HG02610 (cell line): ENCODE data around the gene PTS.

ENCODE experiments used
- ATAC-seq: cut with Tn5 transposase; IDR thresholded peaks from one replicate; pipeline ENCODE4 v1.9.1; 2021; ENCODE audit warnings: mild to moderate bottlenecking, moderate library complexity; ENCODE audit not compliant: unreplicated experiment

Gene PTS

GRCh38 chr11:112221274-112221835 is 4.9 kb upstream of the PTS start:
- no peak for ATAC-seq

GRCh38 chr11:112222303-112222702 is 3.9 kb upstream of the PTS start:
- no peak for ATAC-seq

GRCh38 chr11:112223121-112223520 is 3.1 kb upstream of the PTS start:
- ATAC-seq, result no peak

DNA sequence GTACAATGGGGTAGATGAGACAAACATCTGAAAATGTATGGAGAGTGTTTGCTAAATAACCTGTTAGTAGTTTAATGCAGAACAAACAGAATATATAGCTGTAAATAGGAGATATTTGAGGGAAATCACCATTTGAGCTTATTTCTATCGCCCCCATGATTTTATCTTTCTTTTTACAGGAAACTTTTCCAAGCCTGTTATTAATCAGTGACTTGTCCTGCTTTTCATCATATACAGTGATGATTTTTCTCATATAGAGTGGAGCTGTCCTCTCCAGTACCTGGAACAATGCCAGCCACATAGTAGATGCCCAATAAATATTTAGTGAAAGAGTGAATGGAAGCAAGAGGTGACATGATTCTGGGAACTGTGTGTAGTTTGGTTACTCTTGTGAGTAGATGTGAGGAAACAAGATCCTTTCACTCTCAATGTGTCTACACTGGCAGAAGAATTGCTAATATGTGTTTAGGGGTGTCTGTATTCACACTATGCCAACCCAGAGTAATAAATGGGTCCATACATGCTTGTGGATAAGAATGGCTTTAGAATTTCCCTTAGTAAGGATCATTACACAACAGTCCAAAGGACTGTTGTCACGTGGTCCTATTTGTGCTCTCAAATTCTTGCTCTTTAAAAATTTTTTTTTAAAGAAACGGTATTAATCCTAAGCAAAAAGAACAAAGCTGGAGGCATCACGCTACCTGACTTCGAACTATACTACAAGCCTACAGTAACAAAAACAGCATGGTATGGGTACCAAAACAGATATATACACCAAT is 2.3 kb upstream of the PTS start:
- no peak for ATAC-seq

- no peak for ATAC-seq
Observed at GRCh38 chr11:112225753-112226061, 521 bp upstream of the PTS start.

DNA sequence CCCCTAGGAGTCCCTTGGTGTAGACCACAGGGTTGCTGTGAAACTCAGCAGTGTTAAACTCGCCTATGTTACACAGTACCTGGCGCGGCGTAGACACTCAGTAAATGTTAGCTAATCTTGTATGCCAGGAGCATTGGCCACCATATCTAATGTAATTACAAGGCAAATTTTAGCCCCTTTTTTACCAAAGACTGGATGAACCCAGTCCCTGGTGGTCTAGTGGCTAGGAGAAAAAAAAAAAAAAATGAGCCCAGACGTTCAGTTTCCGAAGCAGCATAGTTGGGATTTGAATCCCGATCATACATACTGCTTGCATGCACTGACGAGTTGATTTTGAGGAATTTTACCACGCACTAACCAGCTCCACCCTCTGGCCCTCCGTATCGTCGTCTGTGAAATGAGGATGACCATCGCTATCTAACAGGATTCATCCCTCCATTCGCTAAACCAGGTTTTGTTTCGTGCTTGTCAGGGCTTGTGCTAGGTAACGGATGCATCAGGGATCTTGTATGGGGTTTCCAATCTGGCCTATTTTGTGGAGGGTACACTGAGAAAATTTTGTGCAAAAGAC is 688 bp downstream of the PTS start:
- peak; percentile 41 for ATAC-seq

- ATAC-seq, result no peak
Observed at GRCh38 chr11:112227471-112227870, 1.2 kb downstream of the PTS start.

DNA sequence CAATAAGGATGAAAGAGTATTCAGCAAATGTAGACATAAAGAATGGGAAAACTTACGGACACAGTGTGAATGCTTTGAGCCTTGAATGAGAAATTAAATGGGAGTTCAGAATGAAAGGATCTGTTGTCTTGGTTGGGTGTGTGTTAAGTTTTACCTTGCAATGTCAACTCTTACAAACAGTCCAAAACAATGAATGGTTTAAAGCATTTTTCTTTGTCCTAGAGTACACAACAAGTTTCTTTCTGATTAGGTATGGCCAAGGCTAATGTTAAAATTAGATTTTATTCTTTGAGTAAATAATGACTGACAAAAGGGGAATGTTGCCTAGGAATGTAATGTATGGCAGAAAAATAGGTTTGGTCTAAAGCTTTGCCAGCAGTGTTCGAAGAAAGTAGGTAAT is 2.5 kb downstream of the PTS start:
- no peak for ATAC-seq

DNA sequence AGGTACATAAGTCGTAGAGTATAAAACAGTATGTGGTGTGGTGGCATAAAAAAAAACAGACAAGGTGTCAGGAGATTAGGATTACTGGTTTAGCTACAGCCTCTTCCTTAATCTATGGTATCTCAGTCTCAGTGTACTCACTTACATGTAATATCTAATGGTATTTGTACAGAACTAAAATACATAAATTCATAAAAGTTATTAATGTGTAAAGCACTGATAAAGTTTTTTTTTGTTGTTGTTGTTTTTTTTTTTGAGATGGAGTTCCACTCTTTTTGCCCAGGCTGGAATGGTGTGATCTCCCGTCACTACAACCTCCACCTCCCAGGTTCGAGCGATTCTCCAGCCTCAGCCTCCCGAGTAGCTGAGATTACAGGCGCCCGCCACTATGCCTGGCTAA is 2.9 kb downstream of the PTS start:
- no peak for ATAC-seq

- ATAC-seq, result no peak
Observed at GRCh38 chr11:112229746-112230433, 3.7 kb downstream of the PTS start.

- no peak for ATAC-seq
Observed at GRCh38 chr11:112231952-112232351, 5.7 kb downstream of the PTS start.

- no peak for ATAC-seq
Observed at GRCh38 chr11:112235750-112236390, 9.6 kb downstream of the PTS start.

DNA sequence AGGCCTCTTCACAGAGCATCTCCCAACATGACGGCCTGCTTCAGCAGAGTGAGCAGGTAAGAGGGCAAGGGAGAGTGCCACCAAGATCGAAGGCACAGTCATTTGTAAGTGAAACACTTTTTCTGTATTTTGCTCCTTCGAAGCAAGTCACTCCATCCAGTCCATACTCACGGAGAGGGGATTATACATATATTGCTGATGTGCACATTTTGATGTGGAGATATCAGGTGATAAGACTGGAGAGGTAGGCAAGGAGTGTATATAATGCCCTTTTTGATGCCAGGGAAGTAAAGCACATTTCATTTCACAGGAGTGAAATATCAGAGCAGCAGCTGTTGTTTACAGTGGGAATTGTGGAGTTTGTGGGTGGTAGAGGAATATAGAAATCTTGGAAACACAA is 11.2 kb downstream of the PTS start:
- ATAC-seq, result no peak

DNA sequence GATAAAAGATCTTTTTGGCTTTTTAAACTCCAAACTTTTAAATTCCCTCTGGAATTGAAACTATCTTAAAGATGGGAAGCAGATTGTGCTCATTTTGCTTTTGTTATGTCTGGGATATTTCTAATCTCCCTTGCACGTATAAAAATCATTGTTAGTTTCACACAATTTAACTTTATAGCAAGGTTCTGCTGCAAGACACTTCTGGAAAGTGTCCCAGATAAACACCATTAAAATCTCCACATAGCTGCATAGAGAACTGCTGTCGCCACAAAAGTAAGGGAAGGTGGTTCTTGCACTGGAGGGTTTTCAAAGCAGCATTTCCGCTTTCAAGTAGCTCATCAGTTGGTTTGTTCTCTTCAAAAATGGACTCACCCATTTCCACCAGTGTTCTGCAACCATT is 11.8 kb downstream of the PTS start:
- ATAC-seq, result no peak

GRCh38 chr11:112241486-112241885 is 15.3 kb downstream of the PTS start:
- ATAC-seq, result no peak

DNA sequence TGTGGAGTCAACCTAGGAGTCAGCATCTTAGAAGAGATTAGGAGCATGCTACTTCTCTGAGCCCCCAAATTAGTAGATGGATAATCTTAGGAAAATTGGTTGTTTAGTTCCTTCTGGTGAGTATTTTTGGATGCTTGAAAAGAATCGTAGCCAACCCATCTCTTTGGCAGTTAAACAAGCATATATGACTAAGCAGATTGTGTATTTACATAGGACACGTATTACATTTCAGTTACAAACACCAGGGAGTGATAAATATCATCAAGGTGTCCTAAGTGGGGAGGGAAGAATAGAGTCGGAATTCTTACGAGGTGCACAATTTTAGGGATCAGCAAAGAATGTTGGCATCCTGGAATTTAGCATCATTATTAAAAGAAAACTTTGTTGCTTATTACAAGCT is 21.0 kb downstream of the PTS start:
- no peak for ATAC-seq

DNA sequence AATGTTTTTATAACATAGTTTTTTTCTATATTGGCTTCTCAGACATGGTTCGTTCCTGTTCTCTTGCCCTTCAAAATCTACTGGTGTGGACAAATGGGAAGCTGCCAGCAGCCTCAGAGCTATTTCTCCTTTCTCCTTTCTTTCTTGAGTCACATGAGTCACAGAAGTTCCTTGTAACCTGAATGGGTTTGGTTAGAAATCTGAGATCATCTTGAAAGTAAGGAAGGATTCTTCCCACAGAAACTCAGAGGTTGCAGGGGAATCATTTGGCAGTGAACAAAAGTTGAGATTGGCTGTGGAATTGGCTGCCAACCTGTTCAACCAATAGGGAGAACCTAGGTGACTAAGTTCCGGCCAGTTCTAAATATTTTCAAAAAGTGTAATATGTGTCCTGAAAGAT is 22.0 kb downstream of the PTS start:
- ATAC-seq, result no peak

DNA sequence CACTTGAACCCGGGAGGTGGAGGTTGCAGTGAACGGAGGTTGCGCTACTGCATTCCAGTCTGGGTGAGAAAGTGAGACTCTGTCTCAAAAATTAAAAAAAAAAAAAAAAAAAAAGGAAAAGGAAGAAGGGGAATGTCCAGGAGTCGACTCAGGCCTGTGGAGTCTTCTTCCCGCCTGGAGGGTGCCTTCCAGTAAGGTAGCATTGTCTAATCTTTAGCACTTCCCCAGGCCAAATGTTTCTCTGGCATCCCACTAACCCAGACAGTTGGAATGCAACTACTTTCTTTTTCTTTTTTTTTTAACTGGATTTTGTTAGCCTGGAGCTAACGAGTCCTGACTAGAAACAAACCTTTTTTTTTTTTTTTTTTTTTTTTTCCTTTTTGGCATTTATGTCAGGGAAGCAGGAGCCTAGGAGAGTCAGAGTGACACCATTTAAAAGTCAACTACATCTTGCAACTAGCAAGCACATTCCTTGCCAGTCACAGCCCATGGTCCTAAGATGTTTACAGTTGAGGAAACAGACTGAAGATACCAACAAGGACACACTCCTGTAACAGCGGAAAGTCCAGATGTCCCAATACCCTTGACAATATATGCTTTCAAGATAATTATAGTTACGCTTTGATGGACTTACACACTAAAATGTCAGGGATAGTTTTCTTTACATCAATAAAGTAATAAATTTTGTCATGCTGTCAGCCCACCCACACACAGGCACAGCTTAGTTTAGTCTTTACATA is 23.8 kb downstream of the PTS start:
- ATAC-seq, result no peak

GRCh38 chr11:112253605-112254242 is 27.5 kb downstream of the PTS start:
- no peak for ATAC-seq

DNA sequence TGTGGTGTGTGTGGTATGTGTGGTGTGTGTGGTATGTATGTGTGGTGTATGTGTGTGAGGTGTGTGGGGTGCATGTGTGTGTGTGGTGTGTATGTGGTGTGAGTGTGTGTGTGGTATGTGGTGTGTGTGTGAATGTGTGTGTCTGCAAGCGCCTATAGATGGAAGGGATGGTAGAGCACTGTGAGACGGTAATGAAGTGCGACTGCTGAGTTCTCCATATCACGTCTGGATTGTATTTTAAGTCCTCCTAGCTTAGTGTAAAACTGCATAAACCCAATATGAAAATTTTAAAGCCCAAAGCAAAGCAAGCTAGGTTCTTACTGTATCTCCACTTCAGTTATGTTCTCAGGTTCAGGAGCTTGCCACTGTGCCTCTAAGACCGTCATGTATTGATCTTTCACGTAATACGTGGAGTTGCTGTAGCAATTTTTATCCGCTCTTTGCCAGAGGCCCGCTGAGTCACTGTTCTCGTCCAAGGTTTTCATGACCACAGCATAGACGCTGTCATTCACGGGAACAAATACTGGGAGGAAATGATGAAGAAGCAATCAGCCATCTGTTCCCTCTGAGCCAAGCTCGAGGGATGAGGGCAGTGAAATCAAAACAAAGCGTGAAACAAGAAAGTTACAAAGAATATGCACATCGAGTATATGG is 29.0 kb downstream of the PTS start:
- no peak for ATAC-seq
